Common myeloid progenitor, CD34-positive (primary cell): ENCODE measurements around the gene TMEM131.
"Not testable (repeated sequence)": the region's sequence is repeated elsewhere in the genome, so short reads cannot be mapped to it uniquely, and the experiment has no call there.

Experiments used
- CTCF ChIA-PET: fragments of 350-600 bp; sonication (Branson Sonifier 250); formaldehyde crosslinking; loops from one replicate; lab custom pipeline; 2021; ENCODE audit warnings: antibody characterized with exemption; lab: Charles Lee
- POLR2A ChIA-PET: fragments of 350-600 bp; sonication (Branson Sonifier 250); formaldehyde crosslinking; loops from one replicate; lab custom pipeline; 2021; ENCODE audit warnings: antibody characterized with exemption; lab: Charles Lee
- DNase-seq, 3 donors: peaks; one replicate each; pipeline versions ENCODE4 v3.0.0 to v3.0.0-alpha.2; 2013
- H3K27ac ChIP-seq, 2 experiments: 1 replicate in 1 of 2; 2 replicates in 1 of 2; pipeline ENCODE4 v1.7.0; 2013; ENCODE audit warnings: inconsistent platforms in 2 of 2, low read length in 2 of 2, mild to moderate bottlenecking in 2 of 2, low read depth in 1 of 2, moderate library complexity in 1 of 2; ENCODE audit not compliant: severe bottlenecking in 2 of 2, insufficient read depth in 1 of 2, poor library complexity in 1 of 2
- H3K27me3 ChIP-seq, 5 experiments: replicated peaks in 2 of 5; 1 replicate in 3 of 5; 2 replicates in 2 of 5; pipeline versions ENCODE4 v1.6.1 to v1.7.0; 2013; ENCODE audit warnings: low read length in 4 of 5, mild to moderate bottlenecking in 2 of 5, moderate library complexity in 2 of 5, inconsistent platforms in 1 of 5; ENCODE audit not compliant: insufficient read depth in 5 of 5, control insufficient read depth in 4 of 5
- H3K36me3 ChIP-seq, 4 experiments: 1 replicate in 2 of 4; 2 replicates in 2 of 4; pipeline versions ENCODE4 v1.6.1 to v1.7.0; 2013; ENCODE audit warnings: low read length in 3 of 4, control low read depth in 1 of 4, mild to moderate bottlenecking in 1 of 4; ENCODE audit not compliant: control insufficient read depth in 4 of 4, insufficient read depth in 4 of 4
- H3K4me1 ChIP-seq, 4 experiments: 1 replicate in 3 of 4; 2 replicates in 1 of 4; pipeline versions ENCODE4 v1.6.1 to v1.7.1; 2013; ENCODE audit warnings: low read length in 3 of 4, mild to moderate bottlenecking in 3 of 4, control low read depth in 1 of 4, inconsistent platforms in 1 of 4, moderate library complexity in 1 of 4; ENCODE audit not compliant: control insufficient read depth in 4 of 4, insufficient read depth in 4 of 4; ENCODE audit errors: control extremely low read depth in 1 of 4
- H3K4me3 ChIP-seq, 7 experiments: 1 replicate in 4 of 7; 2 replicates in 3 of 7; pipeline versions ENCODE4 v1.5.1 to v1.7.0; 2013; ENCODE audit warnings: mild to moderate bottlenecking in 7 of 7, low read length in 6 of 7, moderate library complexity in 6 of 7, inconsistent platforms in 2 of 7, low read depth in 2 of 7, control low read depth in 1 of 7; ENCODE audit not compliant: insufficient read depth in 4 of 7, control insufficient read depth in 1 of 7; ENCODE audit errors: extremely low read depth in 1 of 7
- H3K9me3 ChIP-seq, 5 experiments: 1 replicate in 4 of 5; 2 replicates in 1 of 5; pipeline versions ENCODE4 v1.6.1 to v1.7.1; 2013; ENCODE audit warnings: low read length in 4 of 5, mild to moderate bottlenecking in 2 of 5, inconsistent platforms in 1 of 5, low read depth in 1 of 5, moderate library complexity in 1 of 5; ENCODE audit not compliant: control insufficient read depth in 4 of 5, insufficient read depth in 2 of 5; ENCODE audit errors: control extremely low read depth in 1 of 5
- WGBS: methylation state at CpG from one replicate; pipeline ENCODE4 v1.1.5; 2013; ENCODE audit not compliant: insufficient coverage; 5-methylcytosine and 5-hydroxymethylcytosine counted together

The TMEM131 gene

GRCh38 chr2:97713296-97714083 lies 282.3 kb downstream of the TMEM131 start, which contains the start of gene ZAP70:
ZAP70 (plus strand) TSS chr2:97713576; CDS start chr2:97724037, 10,461 bp downstream.
- Histone ChIP-seq H3K9me3 (no peaks in the 10 kb centered on the region), H3K4me1 (peaks cover 2 to 46% (median 41%) of the 10 kb centered on the region in 4 experiments), H3K4me3 (no peak within 1 kb of the TSS), H3K27ac (peak within 1 kb of the TSS; percentile 44 to 68), H3K36me3 (no peaks in the 10 kb centered on the region), H3K27me3 (no peaks in the 10 kb centered on the region)
- CTCF ChIA-PET, result interaction anchor here (1.2 to 11.6 kb wide), 6 partner anchors 13 to 671 kb away, joined by 4 to 131 read pairs (median 6); partner anchors contain the start of gene COX5B
- DNase-seq, result peak in 2 of 3 donors; percentile 48 to 58
- WGBS, result 53% methylated on average over 17 of the region's 21 CpGs
- POLR2A ChIA-PET, result no interaction called here

GRCh38 chr2:97712693-97713295 lies 283.0 kb downstream of the TMEM131 start:
- Histone ChIP-seq H3K9me3 (no peaks in the 10 kb centered on the region), H3K27ac (peak overlapping the region in 1 of 2 experiments; percentile 68), H3K4me3 (no peak overlapping the region), H3K27me3 (no peaks in the 10 kb centered on the region), H3K4me1 (peaks cover 2 to 40% (median 37%) of the 10 kb centered on the region in 4 experiments), H3K36me3 (no peaks in the 10 kb centered on the region)
- CTCF ChIA-PET, result interaction anchor here (1.2 to 11.6 kb wide), 6 partner anchors 14 to 672 kb away, joined by 4 to 131 read pairs (median 6); partner anchors contain the start of gene COX5B
- no peak for DNase-seq
- POLR2A ChIA-PET, result no interaction called here
- WGBS, result 82% methylated on average over 8 of the region's 11 CpGs

- CTCF ChIA-PET, result interaction anchor here (1.2 to 11.6 kb wide), 4 partner anchors 13 to 673 kb away, joined by 4 to 131 read pairs (median 58); no protein-coding TSS in a partner anchor
- peaks cover 2 to 34% (median 32%) of the 10 kb centered on the region in 4 experiments for H3K4me1 ChIP-seq
- POLR2A ChIA-PET, H3K36me3 ChIP-seq, H3K27ac ChIP-seq, H3K4me3 ChIP-seq, H3K27me3 ChIP-seq, DNase-seq, H3K9me3 ChIP-seq: not testable (repeated sequence)
- WGBS, result 98% methylated on average over 8 of the region's 9 CpGs
Measured at GRCh38 chr2:97712175-97712574, 283.6 kb downstream of the TMEM131 start.

- Histone ChIP-seq H3K4me1 (peaks cover 2 to 32% (median 28%) of the 10 kb centered on the region in 4 experiments), H3K4me3 (no peak overlapping the region), H3K9me3 (no peaks in the 10 kb centered on the region), H3K27me3 (no peaks in the 10 kb centered on the region), H3K27ac (no peak overlapping the region), H3K36me3 (no peaks in the 10 kb centered on the region)
- DNase-seq, result no peak
- WGBS, result 94% methylated on average over 4 of the region's 6 CpGs
- CTCF ChIA-PET, result interaction anchor here (1.3 to 11.6 kb wide), 4 partner anchors 12 to 675 kb away, joined by 3 to 131 read pairs (median 56); no protein-coding TSS in a partner anchor
- POLR2A ChIA-PET, result no interaction called here
Measured at GRCh38 chr2:97711394-97711711, 284.4 kb downstream of the TMEM131 start.

- no peaks in the 10 kb centered on the region for H3K27me3 ChIP-seq
- no peak for DNase-seq
- H3K4me3 ChIP-seq, result no peak overlapping the region
- peaks cover 0 to 20% (median 19%) of the 10 kb centered on the region in 4 experiments for H3K4me1 ChIP-seq
- no peaks in the 10 kb centered on the region for H3K9me3 ChIP-seq
- ChIA-PET POLR2A (interaction anchor here (1.1 to 1.5 kb wide), 2 partner anchors 17 to 32 kb away, joined by 3 read pairs; no protein-coding TSS in a partner anchor), CTCF (interaction anchor here (0.8 to 11.6 kb wide), 15 partner anchors 10 to 118 kb away, joined by 3 to 131 read pairs (median 5); partner anchors contain the start of genes ACTR1B and ANKRD36B)
- 100% methylated on average over 2 of the region's 8 CpGs for WGBS
- H3K36me3 ChIP-seq, result no peaks in the 10 kb centered on the region
- H3K27ac ChIP-seq, result no peak overlapping the region
Measured at GRCh38 chr2:97708608-97709007, 287.1 kb downstream of the TMEM131 start.

- H3K27ac ChIP-seq, result no peak overlapping the region
- CTCF ChIA-PET, result interaction anchor here (0.8 to 11.6 kb wide), 12 partner anchors 9 to 118 kb away, joined by 3 to 131 read pairs (median 5); partner anchors contain the start of genes ACTR1B and ANKRD36B
- no peaks in the 10 kb centered on the region for H3K36me3 ChIP-seq
- no peaks in the 10 kb centered on the region for H3K27me3 ChIP-seq
- no peaks in the 10 kb centered on the region for H3K9me3 ChIP-seq
- H3K4me1 ChIP-seq, result peaks cover 0 to 14% (median 13%) of the 10 kb centered on the region in 4 experiments
- POLR2A ChIA-PET, result interaction anchor here (1.1 to 1.5 kb wide), 2 partner anchors 17 to 32 kb away, joined by 3 read pairs; no protein-coding TSS in a partner anchor
- DNase-seq, result no peak
- WGBS, result 78% methylated on average over 3 of the region's 4 CpGs
- no peak overlapping the region for H3K4me3 ChIP-seq
Measured at GRCh38 chr2:97708048-97708380, 287.7 kb downstream of the TMEM131 start.
